Loucy (cell line): ENCODE results near the gene POC1B.
A peak's percentile ranks its signal among the peaks of the same experiment; 100 is the strongest.

Experiments
- H2AFZ ChIP-seq: fragments of 200-600 bp; sonication (generic); 2 replicates; pipeline ENCODE4 v1.6.0; 2016; ENCODE audit warnings: antibody characterized with exemption, mild to moderate bottlenecking, low read length, moderate library complexity
- H3F3A ChIP-seq: fragments of 200-600 bp; 2 replicates; pipeline ENCODE4 v1.6.0; 2016; ENCODE audit warnings: antibody characterized with exemption, low read depth, mild to moderate bottlenecking
- H3K27me3 ChIP-seq: fragments of 200-600 bp; sonication (generic); 2 replicates; pipeline ENCODE4 v1.6.1; 2014; ENCODE audit warnings: low read length, mild to moderate bottlenecking; ENCODE audit not compliant: insufficient read depth, poor library complexity, severe bottlenecking
- H3K36me3 ChIP-seq: fragments of 200-600 bp; sonication (generic); 2 replicates; pipeline ENCODE4 v1.6.1; 2016; ENCODE audit warnings: low read length; ENCODE audit not compliant: insufficient read depth
- H3K4me1 ChIP-seq: fragments of 200-600 bp; sonication (generic); 2 replicates; pipeline ENCODE4 v1.5.1; 2014; ENCODE audit warnings: low read length, mild to moderate bottlenecking; ENCODE audit not compliant: insufficient read depth, poor library complexity, severe bottlenecking
- H3K4me2 ChIP-seq: fragments of 200-600 bp; sonication (generic); 2 replicates; pipeline ENCODE4 v1.6.0; 2014; ENCODE audit warnings: antibody characterized with exemption, low read length, low read depth, mild to moderate bottlenecking; ENCODE audit not compliant: poor library complexity, severe bottlenecking
- H3K4me3 ChIP-seq: fragments of 200-600 bp; sonication (generic); 2 replicates; pipeline ENCODE4 v1.5.1; 2014; ENCODE audit warnings: low read length, mild to moderate bottlenecking, mixed read lengths; ENCODE audit not compliant: poor library complexity, severe bottlenecking
- H3K79me2 ChIP-seq: fragments of 200-600 bp; sonication (generic); 2 replicates; pipeline ENCODE4 v1.6.1; 2014; ENCODE audit warnings: low read length; ENCODE audit not compliant: insufficient read depth
- H3K9ac ChIP-seq: fragments of 200-600 bp; sonication (generic); 2 replicates; pipeline ENCODE4 v1.6.0; 2014; ENCODE audit warnings: mild to moderate bottlenecking, low read depth, low read length, moderate library complexity; ENCODE audit not compliant: poor library complexity, severe bottlenecking
- H3K9me2 ChIP-seq: fragments of 200-600 bp; sonication (generic); replicated peaks from 2 replicates; pipeline ENCODE4 v1.6.1; 2016; ENCODE audit warnings: low read depth, low read length, mixed read lengths
- H3K9me3 ChIP-seq: fragments of 200-600 bp; sonication (generic); 2 replicates; pipeline ENCODE4 v1.6.1; 2014; ENCODE audit warnings: mild to moderate bottlenecking, antibody characterized with exemption, low read length, low read depth; ENCODE audit not compliant: insufficient read depth
- H4K20me1 ChIP-seq: fragments of 200-600 bp; sonication (generic); 2 replicates; pipeline ENCODE4 v1.6.0; 2014; ENCODE audit warnings: antibody characterized with exemption, low read length, mild to moderate bottlenecking; ENCODE audit not compliant: insufficient read depth, poor library complexity, severe bottlenecking
- CTCF ChIP-seq: fragments of 200-600 bp; sonication (generic); conservative IDR thresholded peaks from 2 replicates; pipeline ENCODE4 v1.5.1; 2014; ENCODE audit warnings: mild to moderate bottlenecking, antibody characterized with exemption, low read length
- EZH2phosphoT487 ChIP-seq: fragments of 200-600 bp; IDR thresholded peaks from 2 replicates; pipeline ENCODE4 v1.6.1; 2018; ENCODE audit warnings: antibody characterized with exemption, mild to moderate bottlenecking, moderate library complexity, borderline replicate concordance

Gene POC1B

GRCh38 chr12:89370850-89371249, 155.0 kb downstream of the POC1B start:
- Histone ChIP-seq H3F3A (no peaks in the 10 kb centered on the region), H3K4me3 (no peak overlapping the region), H3K4me1 (peaks cover 11% of the 10 kb centered on the region), H3K36me3 (no peaks in the 10 kb centered on the region), H2AFZ (no peak overlapping the region), H3K9me2 (no peaks in the 10 kb centered on the region), H3K79me2 (no peaks in the 10 kb centered on the region), H3K9ac (no peak overlapping the region), H3K27me3 (no peaks in the 10 kb centered on the region), H3K4me2 (peak overlapping the region; percentile 5), H3K9me3 (no peaks in the 10 kb centered on the region), H4K20me1 (no peaks in the 10 kb centered on the region)
- TF ChIP-seq CTCF (no peak), EZH2phosphoT487 (no peak)

- Histone ChIP-seq H3K36me3 (no peaks in the 10 kb centered on the region), H3K4me1 (peaks cover 11% of the 10 kb centered on the region), H3K9me2 (no peaks in the 10 kb centered on the region), H3K79me2 (no peaks in the 10 kb centered on the region), H4K20me1 (no peaks in the 10 kb centered on the region), H3K27me3 (no peaks in the 10 kb centered on the region), H3F3A (no peaks in the 10 kb centered on the region), H3K4me2 (peak overlapping the region; percentile 5), H3K4me3 (no peak overlapping the region), H2AFZ (no peak overlapping the region), H3K9ac (no peak overlapping the region), H3K9me3 (no peaks in the 10 kb centered on the region)
- TF ChIP-seq EZH2phosphoT487 (no peak), CTCF (no peak)
Measured at GRCh38 chr12:89370421-89370831, 155.4 kb downstream of the POC1B start.
